ENCODE results near the gene SH3RF3.

The SH3RF3 gene

GRCh38 chr2:109489296-109489695 lies 360.3 kb downstream of the SH3RF3 start:
- no peaks in the 10 kb centered on the region for H3K27me3 ChIP-seq (replicated peaks; ENCODE audit: control insufficient read depth, insufficient read depth, low read length)
- no peak overlapping the region for H3K4me3 ChIP-seq (replicated peaks; ENCODE audit: low read depth, low read length)
- H3K36me3 ChIP-seq (ENCODE audit: control insufficient read depth, insufficient read depth, low read length) = no peaks in the 10 kb centered on the region
- DNase-seq (ENCODE audit: extremely low read depth, insufficient read length) = no peak
- TF ChIP-seq CTCF (IDR thresholded peaks at IDR 0.05; ENCODE audit: insufficient read depth, low read length, poor library complexity, severe bottlenecking) = no peak

- Histone ChIP-seq H3K4me3 (replicated peaks; ENCODE audit: low read depth, low read length) (no peak overlapping the region), H3K36me3 (ENCODE audit: control insufficient read depth, insufficient read depth, low read length) (no peaks in the 10 kb centered on the region), H3K27me3 (replicated peaks; ENCODE audit: control insufficient read depth, insufficient read depth, low read length) (no peaks in the 10 kb centered on the region; the same call in 1 of the 2 replicates)
- DNase-seq (ENCODE audit: extremely low read depth, insufficient read length) = no peak
- TF ChIP-seq CTCF (IDR thresholded peaks at IDR 0.05; ENCODE audit: insufficient read depth, low read length, poor library complexity, severe bottlenecking) = no peak
These were observed 364.4 kb downstream of the SH3RF3 start for GRCh38 chr2:109493176-109493935.

GRCh38 chr2:109494351-109494750 lies 365.3 kb downstream of the SH3RF3 start:
- Histone ChIP-seq H3K27me3 (replicated peaks; ENCODE audit: control insufficient read depth, insufficient read depth, low read length) (no peaks in the 10 kb centered on the region; the same call in 1 of the 2 replicates), H3K36me3 (ENCODE audit: control insufficient read depth, insufficient read depth, low read length) (no peaks in the 10 kb centered on the region), H3K4me3 (replicated peaks; ENCODE audit: low read depth, low read length) (no peak overlapping the region)
- DNase-seq (ENCODE audit: extremely low read depth, insufficient read length) = no peak
- no peak for TF ChIP-seq CTCF (IDR thresholded peaks at IDR 0.05; ENCODE audit: insufficient read depth, low read length, poor library complexity, severe bottlenecking)

- H3K27me3 ChIP-seq (replicated peaks; ENCODE audit: control insufficient read depth, insufficient read depth, low read length) = no peaks in the 10 kb centered on the region; the same call in 1 of the 2 replicates
- H3K36me3 ChIP-seq (ENCODE audit: control insufficient read depth, insufficient read depth, low read length) = no peaks in the 10 kb centered on the region
- no peak overlapping the region for H3K4me3 ChIP-seq (replicated peaks; ENCODE audit: low read depth, low read length)
- no peak for DNase-seq (ENCODE audit: extremely low read depth, insufficient read length)
- TF ChIP-seq CTCF (IDR thresholded peaks at IDR 0.05; ENCODE audit: insufficient read depth, low read length, poor library complexity, severe bottlenecking) = no peak
These were observed 368.5 kb downstream of the SH3RF3 start for GRCh38 chr2:109497463-109497862.

- H3K4me3 ChIP-seq (replicated peaks; ENCODE audit: low read depth, low read length) = no peak overlapping the region
- no peak for TF ChIP-seq CTCF (IDR thresholded peaks at IDR 0.05; ENCODE audit: insufficient read depth, low read length, poor library complexity, severe bottlenecking)
- no peaks in the 10 kb centered on the region for H3K36me3 ChIP-seq (ENCODE audit: control insufficient read depth, insufficient read depth, low read length)
- H3K27me3 ChIP-seq (replicated peaks; ENCODE audit: control insufficient read depth, insufficient read depth, low read length) = no peaks in the 10 kb centered on the region; the same call in 1 of the 2 replicates
- DNase-seq (ENCODE audit: extremely low read depth, insufficient read length) = no peak
These were observed 369.2 kb downstream of the SH3RF3 start for GRCh38 chr2:109497911-109498870.
